Muscle layer of colon (tissue), 2 donors: ENCODE results near the gene SFR1.

Experiments used
- H3K27ac ChIP-seq: one replicate; pipeline ENCODE4 v1.7.0; 2013; ENCODE audit warnings: low read depth, mild to moderate bottlenecking, low read length, moderate library complexity
- H3K27me3 ChIP-seq, 2 donors: one replicate each; pipeline ENCODE4 v1.7.0; 2013; ENCODE audit warnings: low read length in 2 of 2, mild to moderate bottlenecking in 2 of 2; ENCODE audit not compliant: insufficient read depth in 2 of 2, control insufficient read depth in 1 of 2
- H3K36me3 ChIP-seq: one replicate; pipeline ENCODE4 v1.7.0; 2013; ENCODE audit warnings: mild to moderate bottlenecking, low read length; ENCODE audit not compliant: insufficient read depth
- H3K4me1 ChIP-seq: one replicate; pipeline ENCODE4 v1.7.0; 2013; ENCODE audit warnings: mild to moderate bottlenecking, low read length; ENCODE audit not compliant: insufficient read depth
- H3K4me3 ChIP-seq, 2 donors: one replicate each; pipeline ENCODE4 v1.7.0; 2013; ENCODE audit warnings: low read length in 2 of 2, low read depth in 1 of 2, mild to moderate bottlenecking in 1 of 2, moderate library complexity in 1 of 2
- H3K9ac ChIP-seq: one replicate; pipeline ENCODE4 v1.7.0; 2013; ENCODE audit warnings: low read length
- H3K9me3 ChIP-seq: one replicate; pipeline ENCODE4 v1.7.0; 2013; ENCODE audit warnings: mild to moderate bottlenecking, low read length
- donor health status: abdominal sarcoma.
- donor health status: Adenocarcinoma of cecum.

SFR1 gene

GRCh38 chr10:104089621-104090020, 32.4 kb upstream of the SFR1 start:
- Histone ChIP-seq H3K27me3 (no peaks in the 10 kb centered on the region), H3K27ac (no peak overlapping the region), H3K36me3 (no peaks in the 10 kb centered on the region), H3K9ac (no peak overlapping the region), H3K4me1 (no peaks in the 10 kb centered on the region), H3K9me3 (no peaks in the 10 kb centered on the region), H3K4me3 (no peak overlapping the region)

GRCh38 chr10:104090611-104091010, 31.4 kb upstream of the SFR1 start:
- Histone ChIP-seq H3K4me1 (no peaks in the 10 kb centered on the region), H3K36me3 (no peaks in the 10 kb centered on the region), H3K9ac (no peak overlapping the region), H3K27ac (no peak overlapping the region), H3K4me3 (no peak overlapping the region), H3K9me3 (no peaks in the 10 kb centered on the region), H3K27me3 (no peaks in the 10 kb centered on the region)

GRCh38 chr10:104092749-104093148, 29.2 kb upstream of the SFR1 start:
- Histone ChIP-seq H3K4me3 (no peak overlapping the region), H3K4me1 (no peaks in the 10 kb centered on the region), H3K9ac (no peak overlapping the region), H3K27ac (no peak overlapping the region), H3K36me3 (no peaks in the 10 kb centered on the region), H3K27me3 (no peaks in the 10 kb centered on the region), H3K9me3 (no peaks in the 10 kb centered on the region)

- Histone ChIP-seq H3K4me1 (no peaks in the 10 kb centered on the region), H3K27me3 (no peaks in the 10 kb centered on the region), H3K4me3 (no peak overlapping the region), H3K27ac (no peak overlapping the region), H3K36me3 (no peaks in the 10 kb centered on the region), H3K9ac (no peak overlapping the region), H3K9me3 (no peaks in the 10 kb centered on the region)
These were observed 25.3 kb upstream of the SFR1 start for GRCh38 chr10:104096692-104097091.

GRCh38 chr10:104098358-104098925, 23.5 kb upstream of the SFR1 start:
- H3K27me3 ChIP-seq = no peaks in the 10 kb centered on the region
- no peak overlapping the region for H3K4me3 ChIP-seq
- no peak overlapping the region for H3K27ac ChIP-seq
- H3K36me3 ChIP-seq = no peaks in the 10 kb centered on the region
- H3K9me3 ChIP-seq = no peaks in the 10 kb centered on the region
- no peak overlapping the region for H3K9ac ChIP-seq
- H3K4me1 ChIP-seq = no peaks in the 10 kb centered on the region

GRCh38 chr10:104099269-104099668, 22.7 kb upstream of the SFR1 start:
- no peak overlapping the region for H3K9ac ChIP-seq
- H3K4me3 ChIP-seq = no peak overlapping the region
- no peaks in the 10 kb centered on the region for H3K27me3 ChIP-seq
- H3K9me3 ChIP-seq = no peaks in the 10 kb centered on the region
- no peak overlapping the region for H3K27ac ChIP-seq
- H3K4me1 ChIP-seq = no peaks in the 10 kb centered on the region
- H3K36me3 ChIP-seq = no peaks in the 10 kb centered on the region

GRCh38 chr10:104099941-104100340, 22.0 kb upstream of the SFR1 start:
- Histone ChIP-seq H3K9me3 (no peaks in the 10 kb centered on the region), H3K36me3 (no peaks in the 10 kb centered on the region), H3K27ac (no peak overlapping the region), H3K4me1 (no peaks in the 10 kb centered on the region), H3K4me3 (no peak overlapping the region), H3K27me3 (no peaks in the 10 kb centered on the region), H3K9ac (no peak overlapping the region)

- H3K4me3 ChIP-seq = no peak overlapping the region
These were observed 21.2 kb upstream of the SFR1 start for GRCh38 chr10:104100795-104101194.

GRCh38 chr10:104101902-104102301, 20.1 kb upstream of the SFR1 start:
- H3K27ac ChIP-seq = no peak overlapping the region
- H3K4me1 ChIP-seq = no peaks in the 10 kb centered on the region
- no peaks in the 10 kb centered on the region for H3K27me3 ChIP-seq
- H3K9me3 ChIP-seq = no peaks in the 10 kb centered on the region
- no peak overlapping the region for H3K4me3 ChIP-seq
- no peak overlapping the region for H3K9ac ChIP-seq
- no peaks in the 10 kb centered on the region for H3K36me3 ChIP-seq

More at GRCh38 chr10:104100795-104101194, 21.2 kb upstream of the SFR1 start:
- Histone ChIP-seq H3K9ac (no peak overlapping the region), H3K36me3 (no peaks in the 10 kb centered on the region), H3K9me3 (no peaks in the 10 kb centered on the region), H3K4me1 (no peaks in the 10 kb centered on the region), H3K27me3 (no peaks in the 10 kb centered on the region), H3K27ac (no peak overlapping the region)

- no peaks in the 10 kb centered on the region for H3K4me1 ChIP-seq
- no peaks in the 10 kb centered on the region for H3K36me3 ChIP-seq
- no peaks in the 10 kb centered on the region for H3K9me3 ChIP-seq
- H3K4me3 ChIP-seq = no peak overlapping the region
- H3K27me3 ChIP-seq = no peaks in the 10 kb centered on the region
- no peak overlapping the region for H3K9ac ChIP-seq
- no peak overlapping the region for H3K27ac ChIP-seq
These were observed 18.0 kb upstream of the SFR1 start for GRCh38 chr10:104103956-104104355.

- H3K9ac ChIP-seq = no peak overlapping the region
- H3K27ac ChIP-seq = no peak overlapping the region
- H3K4me1 ChIP-seq = no peaks in the 10 kb centered on the region
- no peaks in the 10 kb centered on the region for H3K9me3 ChIP-seq
- no peaks in the 10 kb centered on the region for H3K36me3 ChIP-seq
- no peaks in the 10 kb centered on the region for H3K27me3 ChIP-seq
- no peak overlapping the region for H3K4me3 ChIP-seq
These were observed 17.6 kb upstream of the SFR1 start for GRCh38 chr10:104104418-104104817.

GRCh38 chr10:104104926-104105325, 17.0 kb upstream of the SFR1 start:
- Histone ChIP-seq H3K4me3 (no peak overlapping the region), H3K27me3 (no peaks in the 10 kb centered on the region), H3K36me3 (no peaks in the 10 kb centered on the region), H3K4me1 (no peaks in the 10 kb centered on the region), H3K9me3 (no peaks in the 10 kb centered on the region), H3K27ac (no peak overlapping the region), H3K9ac (no peak overlapping the region)
